Fibroblast of skin of right quadriceps (primary cell): ENCODE data around the gene SLC7A1.

Source experiments
- DNase-seq: peaks from one replicate; pipeline ENCODE4 v3.0.0-alpha.2; 2013

Gene SLC7A1

GRCh38 chr13:29550430-29550988, 45.0 kb downstream of the SLC7A1 start:
- DNase-seq = no peak

- peak; percentile 38 for DNase-seq
Measured at GRCh38 chr13:29548722-29549121, 46.8 kb downstream of the SLC7A1 start.

DNA sequence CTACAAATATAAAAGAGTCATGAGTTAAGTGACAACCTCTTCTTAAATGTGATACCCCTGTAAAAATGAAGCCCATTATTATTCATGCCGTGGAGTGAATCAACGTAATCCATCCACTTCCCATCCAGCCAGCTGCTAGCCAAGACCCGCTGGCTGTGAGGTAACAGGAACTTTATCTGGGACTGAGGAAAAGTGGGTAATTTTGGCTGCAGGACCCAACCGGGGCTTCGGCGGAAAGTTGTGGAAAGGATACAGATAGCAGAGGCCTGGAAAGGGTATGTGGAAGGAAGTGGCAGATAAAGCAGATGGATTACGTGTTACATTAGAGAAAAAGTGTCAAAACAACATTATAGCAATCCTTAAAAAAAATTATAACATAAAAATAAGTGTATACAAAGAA, 48.3 kb downstream of the SLC7A1 start:
- no peak for DNase-seq

GRCh38 chr13:29546662-29547061, 48.8 kb downstream of the SLC7A1 start:
- DNase-seq = no peak

- DNase-seq = no peak
Measured at GRCh38 chr13:29545988-29546387, 49.5 kb downstream of the SLC7A1 start.

DNA sequence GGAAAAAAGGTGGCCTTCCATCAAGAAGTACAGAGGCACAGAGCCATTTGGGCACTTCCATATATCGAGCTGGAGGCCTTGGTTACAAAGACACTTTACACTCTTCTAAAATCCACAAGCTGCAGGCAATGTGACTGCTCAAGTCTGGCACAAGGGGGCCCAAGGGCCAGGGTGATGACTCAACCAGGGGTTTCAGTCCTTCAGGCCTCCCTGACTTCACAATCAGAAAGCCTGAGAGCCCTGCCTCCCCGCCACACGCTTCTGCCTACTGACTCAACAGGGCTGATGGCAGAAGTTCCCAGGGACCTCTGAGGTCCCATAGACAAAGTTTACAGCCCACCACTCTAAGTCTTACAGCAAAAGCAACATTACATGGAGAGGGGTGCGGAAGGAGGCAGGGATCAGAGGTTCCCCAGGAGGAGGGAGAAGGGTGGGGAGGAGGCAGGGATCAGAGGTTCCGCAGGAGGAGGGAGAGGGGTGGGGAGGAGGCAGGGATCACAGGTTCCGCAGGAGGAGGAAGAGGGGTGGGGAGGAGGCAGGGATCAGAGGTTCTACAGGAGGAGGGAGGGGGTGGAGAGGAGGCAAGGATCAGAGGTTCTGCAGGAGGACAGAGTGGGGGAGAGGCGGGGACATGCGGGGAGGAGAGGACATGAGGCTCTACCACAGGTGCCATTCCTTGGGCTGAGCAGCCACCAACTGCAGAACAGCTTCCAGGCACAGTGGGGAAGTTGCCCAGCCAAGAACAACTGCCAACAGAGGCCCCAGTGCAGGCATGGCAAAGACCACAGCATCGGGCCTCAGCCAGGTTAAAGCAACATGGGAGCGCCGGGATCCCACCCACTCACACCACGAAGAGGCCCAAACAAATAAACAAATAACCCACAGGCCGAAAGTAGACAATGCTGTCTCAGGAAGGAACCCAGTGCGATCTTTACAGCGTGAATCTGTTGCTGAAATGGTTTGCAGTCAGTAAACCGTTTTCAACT, 52.0 kb downstream of the SLC7A1 start:
- DNase-seq = peak; percentile 64

- DNase-seq = no peak
Measured at GRCh38 chr13:29542381-29542780, 53.1 kb downstream of the SLC7A1 start.

DNA sequence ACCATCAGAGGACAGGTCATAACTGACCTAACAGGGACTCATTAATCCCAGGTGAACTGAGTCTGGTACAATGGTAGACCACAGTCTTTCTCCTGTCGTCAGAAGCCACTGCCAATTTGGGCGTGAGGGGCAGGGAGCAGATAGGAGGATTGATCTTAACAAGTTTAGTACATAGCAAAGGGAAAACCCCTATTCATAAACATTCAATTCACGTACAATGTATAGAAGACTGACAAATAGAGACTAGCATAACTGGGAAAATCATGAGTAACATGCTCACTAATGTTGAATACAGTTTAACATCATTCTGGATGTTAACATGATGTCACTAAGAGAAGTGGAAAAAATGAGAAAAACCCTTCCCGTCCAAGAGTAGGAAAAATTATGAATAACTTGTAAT, 54.1 kb downstream of the SLC7A1 start:
- DNase-seq = no peak

- DNase-seq = no peak
Measured at GRCh38 chr13:29540799-29541198, 54.7 kb downstream of the SLC7A1 start.

GRCh38 chr13:29540334-29540733, 55.2 kb downstream of the SLC7A1 start:
- no peak for DNase-seq

- DNase-seq = no peak
Measured at GRCh38 chr13:29539856-29540255, 55.6 kb downstream of the SLC7A1 start.

DNA sequence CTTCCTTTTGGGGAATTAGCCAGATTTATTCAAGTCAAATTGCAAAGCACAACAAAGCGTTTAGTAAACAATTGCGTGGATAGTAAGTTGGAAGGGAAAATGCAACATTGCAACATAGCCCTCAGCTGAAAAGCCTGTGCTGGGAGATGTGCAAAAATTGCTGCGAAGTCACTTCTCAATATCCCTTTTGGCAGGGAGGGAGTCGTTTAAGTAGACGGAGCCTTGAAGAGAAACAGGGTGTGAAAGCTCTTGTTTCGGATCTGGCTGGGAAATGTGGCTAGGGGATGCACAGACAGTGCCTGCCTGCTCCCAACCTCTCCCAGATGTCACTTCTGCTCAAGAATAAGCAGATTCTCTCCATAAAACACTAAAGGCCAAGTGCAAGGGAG, 56.8 kb downstream of the SLC7A1 start:
- DNase-seq = no peak

DNA sequence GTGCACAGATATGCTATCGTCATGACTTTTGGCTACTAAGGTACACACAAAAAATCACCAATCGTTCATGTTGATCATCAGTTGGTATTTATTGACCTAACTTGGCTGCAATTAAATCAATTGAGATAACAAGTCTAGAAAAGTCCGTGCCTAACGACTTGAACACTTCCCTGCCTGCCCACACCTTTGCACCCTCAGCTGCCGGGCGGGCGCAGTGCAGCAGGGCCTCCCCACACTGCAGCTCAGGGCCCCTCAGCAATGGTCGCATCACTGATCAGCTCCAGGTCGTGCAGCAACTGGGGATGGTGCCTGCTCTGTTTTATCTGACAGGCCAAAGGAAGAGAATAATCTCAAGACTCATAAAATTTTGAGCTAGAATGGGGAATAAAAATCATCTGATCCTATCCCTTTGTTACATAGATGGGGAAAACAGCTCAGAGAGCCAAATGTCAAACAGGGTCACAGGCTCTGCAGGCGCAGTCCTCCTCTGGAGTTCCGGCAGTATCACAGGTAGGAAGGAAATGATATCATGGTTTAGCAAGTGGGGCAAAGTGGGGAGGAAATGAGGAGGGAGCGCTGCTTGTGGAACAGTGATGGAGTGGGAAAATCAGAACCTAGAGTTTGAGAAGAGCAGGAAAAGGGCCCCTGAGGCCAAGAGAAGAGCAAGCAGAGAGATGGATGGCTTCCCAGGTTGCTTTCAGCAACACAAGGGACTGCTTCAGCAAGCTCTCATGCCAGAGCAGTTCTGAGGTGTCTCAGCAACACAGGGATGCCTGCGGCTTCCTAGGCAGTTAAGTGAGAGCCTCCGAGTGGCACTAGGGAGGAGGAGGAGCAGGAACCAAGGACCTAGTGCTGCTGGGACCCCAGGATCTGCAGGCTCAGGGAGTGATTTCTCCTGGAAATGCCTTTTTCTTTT, 57.5 kb downstream of the SLC7A1 start:
- DNase-seq = no peak

DNA sequence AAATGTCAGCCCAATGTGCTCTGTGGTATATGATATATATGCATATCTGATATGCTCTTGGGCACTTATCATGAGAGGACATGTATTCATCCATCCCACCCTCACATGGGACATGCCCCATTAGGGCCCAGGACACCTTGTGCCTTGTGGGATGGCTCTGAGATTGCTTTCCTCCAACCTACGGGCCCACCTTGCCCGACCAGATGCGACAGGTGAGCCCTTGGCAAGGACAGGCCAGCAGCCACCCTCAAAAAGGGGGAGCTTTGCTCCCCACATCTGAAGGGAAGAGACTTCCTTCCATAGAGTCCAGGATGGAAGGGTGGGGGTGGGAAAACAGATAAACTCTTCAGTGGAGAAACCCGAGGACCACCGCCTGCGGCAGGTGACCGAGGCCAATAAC, 58.6 kb downstream of the SLC7A1 start:
- DNase-seq = no peak

- no peak for DNase-seq
Measured at GRCh38 chr13:29535663-29536655, 59.5 kb downstream of the SLC7A1 start.

GRCh38 chr13:29534083-29534482, 61.4 kb downstream of the SLC7A1 start:
- no peak for DNase-seq

GRCh38 chr13:29532821-29533220, 62.7 kb downstream of the SLC7A1 start:
- DNase-seq = no peak

- DNase-seq = peak; percentile 21
Measured at GRCh38 chr13:29532116-29532515, 63.4 kb downstream of the SLC7A1 start.

DNA sequence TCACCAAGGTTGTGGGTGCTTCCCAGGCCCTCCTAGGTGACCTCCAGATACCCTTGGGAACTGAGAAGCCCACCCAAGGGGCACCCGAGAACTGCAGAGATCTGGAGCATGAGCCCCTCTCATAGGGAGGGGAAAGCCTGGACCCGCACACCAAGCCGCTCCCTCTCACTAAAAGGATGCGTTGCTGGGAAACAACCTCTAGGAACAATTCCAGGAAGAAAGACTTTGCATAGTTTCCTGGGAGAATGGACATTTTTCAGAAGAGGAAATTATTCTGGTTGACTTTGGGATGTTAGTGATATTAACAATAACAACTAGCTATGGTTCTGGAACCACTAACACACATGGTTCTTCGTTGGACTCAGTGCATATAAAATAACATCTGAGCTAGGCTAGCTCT, 64.6 kb downstream of the SLC7A1 start:
- DNase-seq = no peak

DNA sequence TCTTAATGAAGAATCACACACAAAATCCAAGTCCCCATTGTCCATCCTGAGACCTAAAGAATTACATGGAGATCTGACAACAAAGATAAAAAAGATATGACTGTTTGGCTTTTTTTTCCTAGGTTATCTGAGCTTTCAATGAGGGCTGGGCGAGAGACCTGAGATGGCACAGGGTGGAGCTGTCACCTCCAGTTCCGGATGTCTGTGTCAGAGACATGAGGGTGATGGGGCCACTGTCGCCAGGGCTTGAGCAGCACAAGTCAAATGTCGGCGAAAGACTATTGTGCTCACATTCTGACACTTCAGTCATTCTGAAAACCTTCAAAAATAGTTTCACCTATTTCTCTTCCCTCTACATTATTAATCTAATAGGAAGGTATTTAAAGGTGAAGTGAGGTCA, 65.7 kb downstream of the SLC7A1 start:
- no peak for DNase-seq

- DNase-seq = no peak
Measured at GRCh38 chr13:29527916-29528315, 67.6 kb downstream of the SLC7A1 start.

GRCh38 chr13:29527511-29527910, 68.0 kb downstream of the SLC7A1 start:
- no peak for DNase-seq
